Vagina (tissue), 2 donors: ENCODE data around the gene CIAO2A.

Experiments used
- CTCF ChIP-seq, 3 experiments: fragments of 450-650 bp in 2 of 3; fragments of 200-600 bp in 1 of 3; sonication (generic) in 1 of 3; IDR thresholded peaks; one replicate each; pipeline ENCODE4 v1.5.1; 2017 to 2019; ENCODE audit warnings: antibody characterized with exemption in 3 of 3, mild to moderate bottlenecking in 2 of 3, moderate library complexity in 2 of 3
- POLR2AphosphoS5 ChIP-seq, 2 donors: sonication (generic); formaldehyde crosslinking; IDR thresholded peaks; one replicate each; pipeline ENCODE4 v1.9.0; 2017; ENCODE audit warnings: antibody characterized with exemption in 2 of 2, mild to moderate bottlenecking in 2 of 2, low read depth in 1 of 2; ENCODE audit not compliant: insufficient read depth in 1 of 2

- TF ChIP-seq POLR2AphosphoS5 (IDR thresholded peaks at IDR 0.05; ENCODE audit: insufficient read depth in 1 of 2, low read depth in 1 of 2) (no peak), CTCF (IDR thresholded peaks at IDR 0.05) (no peak)
These were observed 5.7 kb upstream of the CIAO2A start for GRCh38 chr15:64099379-64099778.
